Measurements from ENCODE around the gene MAST4.

DNA sequence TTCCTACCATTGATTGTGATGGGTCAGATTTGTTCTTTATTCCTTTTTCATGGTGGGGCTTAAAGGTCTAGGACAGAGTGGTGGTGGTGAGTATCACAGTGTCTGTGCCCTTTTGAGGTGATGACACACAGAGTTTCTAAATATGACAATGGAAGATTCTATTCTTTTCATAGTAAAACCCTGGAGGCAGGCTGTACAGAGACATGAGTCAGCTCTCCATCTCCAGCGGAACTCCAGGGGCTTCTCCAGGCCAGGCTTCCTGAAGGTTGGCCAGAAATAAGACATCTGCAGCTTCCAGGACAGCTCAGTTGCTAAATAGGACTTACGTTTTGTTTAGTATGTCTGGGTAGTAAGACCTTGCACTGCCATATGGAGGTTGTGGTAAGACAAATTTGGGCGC, 370.9 kb downstream of the MAST4 start:
- TF ChIP-seq, protein P1, sequence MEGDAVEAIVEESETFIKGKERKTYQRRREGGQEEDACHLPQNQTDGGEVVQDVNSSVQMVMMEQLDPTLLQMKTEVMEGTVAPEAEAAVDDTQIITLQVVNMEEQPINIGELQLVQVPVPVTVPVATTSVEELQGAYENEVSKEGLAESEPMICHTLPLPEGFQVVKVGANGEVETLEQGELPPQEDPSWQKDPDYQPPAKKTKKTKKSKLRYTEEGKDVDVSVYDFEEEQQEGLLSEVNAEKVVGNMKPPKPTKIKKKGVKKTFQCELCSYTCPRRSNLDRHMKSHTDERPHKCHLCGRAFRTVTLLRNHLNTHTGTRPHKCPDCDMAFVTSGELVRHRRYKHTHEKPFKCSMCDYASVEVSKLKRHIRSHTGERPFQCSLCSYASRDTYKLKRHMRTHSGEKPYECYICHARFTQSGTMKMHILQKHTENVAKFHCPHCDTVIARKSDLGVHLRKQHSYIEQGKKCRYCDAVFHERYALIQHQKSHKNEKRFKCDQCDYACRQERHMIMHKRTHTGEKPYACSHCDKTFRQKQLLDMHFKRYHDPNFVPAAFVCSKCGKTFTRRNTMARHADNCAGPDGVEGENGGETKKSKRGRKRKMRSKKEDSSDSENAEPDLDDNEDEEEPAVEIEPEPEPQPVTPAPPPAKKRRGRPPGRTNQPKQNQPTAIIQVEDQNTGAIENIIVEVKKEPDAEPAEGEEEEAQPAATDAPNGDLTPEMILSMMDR (conservative IDR thresholded peaks at IDR 0.05; ENCODE audit: low read length) = no peak
- TF ChIP-seq EZH2phosphoT487 (IDR thresholded peaks at IDR 0.05; ENCODE audit: borderline replicate concordance, low read depth, low read length) = no peak
